Loucy (cell line): ENCODE measurements around the gene MYO1A.

Experiments used
- EZH2phosphoT487 ChIP-seq: fragments of 200-600 bp; IDR thresholded peaks from 2 replicates; pipeline ENCODE4 v1.6.1; 2018; ENCODE audit warnings: antibody characterized with exemption, mild to moderate bottlenecking, moderate library complexity, borderline replicate concordance
- TF ChIP-seq, protein P1 (sequence below): fragments of 200-600 bp; sonication (generic); conservative IDR thresholded peaks from 2 replicates; pipeline ENCODE4 v1.5.1; 2014; ENCODE audit warnings: mild to moderate bottlenecking, antibody characterized with exemption, low read length

DNA sequence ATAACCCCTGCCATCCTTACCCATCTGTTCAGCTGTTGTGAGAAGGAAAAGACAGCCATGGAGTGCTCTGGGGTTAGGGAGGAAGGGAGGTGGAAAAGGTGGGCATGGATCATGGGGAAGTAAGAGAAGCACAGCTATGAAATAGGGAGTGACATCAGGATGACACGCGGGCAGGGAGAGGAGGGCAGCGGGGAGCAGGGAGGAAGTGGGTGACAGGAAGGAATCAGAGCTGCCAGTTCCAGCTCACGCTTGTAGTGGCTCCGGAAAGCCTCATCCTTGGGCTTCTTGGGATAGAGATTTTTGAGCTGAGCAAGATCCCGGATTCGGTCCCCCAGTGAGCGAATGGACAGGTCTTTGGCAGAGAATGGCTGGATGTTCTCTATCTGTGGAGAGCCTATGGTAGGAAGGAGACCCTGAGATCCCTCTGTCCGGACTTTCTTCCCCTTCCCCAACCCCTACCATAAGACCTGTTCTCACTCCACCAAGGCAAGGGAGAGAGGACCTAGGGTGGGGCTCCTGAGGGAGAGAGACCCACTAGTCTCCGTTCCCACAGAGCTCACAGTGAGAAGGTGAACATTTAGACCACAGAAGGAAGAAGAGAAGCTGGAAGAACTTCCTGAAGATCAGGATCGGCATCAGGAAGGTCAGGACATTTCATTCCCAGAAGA, 49.3 kb upstream of the MYO1A start:
- no peak for TF ChIP-seq EZH2phosphoT487
- TF ChIP-seq, protein P1, sequence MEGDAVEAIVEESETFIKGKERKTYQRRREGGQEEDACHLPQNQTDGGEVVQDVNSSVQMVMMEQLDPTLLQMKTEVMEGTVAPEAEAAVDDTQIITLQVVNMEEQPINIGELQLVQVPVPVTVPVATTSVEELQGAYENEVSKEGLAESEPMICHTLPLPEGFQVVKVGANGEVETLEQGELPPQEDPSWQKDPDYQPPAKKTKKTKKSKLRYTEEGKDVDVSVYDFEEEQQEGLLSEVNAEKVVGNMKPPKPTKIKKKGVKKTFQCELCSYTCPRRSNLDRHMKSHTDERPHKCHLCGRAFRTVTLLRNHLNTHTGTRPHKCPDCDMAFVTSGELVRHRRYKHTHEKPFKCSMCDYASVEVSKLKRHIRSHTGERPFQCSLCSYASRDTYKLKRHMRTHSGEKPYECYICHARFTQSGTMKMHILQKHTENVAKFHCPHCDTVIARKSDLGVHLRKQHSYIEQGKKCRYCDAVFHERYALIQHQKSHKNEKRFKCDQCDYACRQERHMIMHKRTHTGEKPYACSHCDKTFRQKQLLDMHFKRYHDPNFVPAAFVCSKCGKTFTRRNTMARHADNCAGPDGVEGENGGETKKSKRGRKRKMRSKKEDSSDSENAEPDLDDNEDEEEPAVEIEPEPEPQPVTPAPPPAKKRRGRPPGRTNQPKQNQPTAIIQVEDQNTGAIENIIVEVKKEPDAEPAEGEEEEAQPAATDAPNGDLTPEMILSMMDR, result no peak
